GM19467 (cell line): ENCODE measurements around the gene NRTN.
"Not testable (repeated sequence)": the region's sequence is repeated elsewhere in the genome, so short reads cannot be mapped to it uniquely, and the experiment has no call there.

Experiments used
- ATAC-seq: cut with Tn5 transposase; IDR thresholded peaks from one replicate; pipeline ENCODE4 v1.9.1; 2021; ENCODE audit warnings: mild to moderate bottlenecking, moderate library complexity; ENCODE audit not compliant: unreplicated experiment

NRTN gene, protein sequence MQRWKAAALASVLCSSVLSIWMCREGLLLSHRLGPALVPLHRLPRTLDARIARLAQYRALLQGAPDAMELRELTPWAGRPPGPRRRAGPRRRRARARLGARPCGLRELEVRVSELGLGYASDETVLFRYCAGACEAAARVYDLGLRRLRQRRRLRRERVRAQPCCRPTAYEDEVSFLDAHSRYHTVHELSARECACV

DNA sequence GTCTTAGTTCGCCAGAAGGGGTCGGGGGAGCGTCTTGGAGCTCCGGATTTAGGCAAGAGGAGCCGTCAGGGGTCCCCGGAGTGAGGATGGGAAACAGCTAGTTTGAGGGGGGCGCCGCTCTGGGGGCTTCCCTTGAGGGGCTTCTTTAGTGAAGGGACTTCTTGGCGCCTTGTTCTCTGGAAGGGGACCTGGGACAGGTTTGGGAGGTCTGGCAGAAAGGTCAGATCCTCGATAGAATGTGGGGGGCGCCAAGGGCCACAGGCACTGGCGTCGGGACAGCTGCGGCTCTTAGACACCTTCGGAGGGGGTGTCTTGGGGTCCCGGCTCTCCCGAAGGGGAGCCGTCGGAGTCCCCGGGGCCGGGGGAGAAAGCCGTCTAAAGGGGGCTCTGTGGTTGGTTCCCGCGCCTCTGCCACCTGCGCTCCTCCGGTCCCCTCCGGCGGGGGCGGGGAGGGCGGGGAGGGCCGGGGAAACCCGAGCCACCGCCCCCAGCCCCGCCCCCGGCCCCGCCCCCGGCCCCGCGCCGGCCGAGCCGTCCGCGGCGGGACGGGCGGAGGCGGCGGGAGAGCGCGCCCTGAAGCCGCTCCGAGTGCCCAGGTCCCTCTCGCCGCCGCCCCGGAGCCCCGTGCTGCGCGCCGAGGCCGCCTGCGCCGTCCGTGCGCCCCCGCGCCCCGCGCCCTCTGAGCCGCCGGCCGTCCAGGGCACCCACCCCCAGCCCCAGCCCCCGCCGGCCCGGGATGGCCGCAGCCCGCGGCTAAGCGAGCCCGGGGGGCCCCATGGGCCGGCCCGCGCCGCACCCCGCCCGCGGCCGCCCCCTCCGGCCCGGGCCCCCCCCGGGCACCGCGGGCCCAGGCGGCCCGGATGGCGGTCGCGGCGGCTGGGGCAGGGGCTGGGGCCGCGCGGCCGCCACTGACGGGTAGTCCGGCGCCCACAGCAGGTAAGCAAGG is at the start of gene NRTN:
Gene NRTN, plus strand, starts transcription at position 552 of the 946 bp plus-strand sequence. CDS start 19,099 bp downstream, outside the sequence.
- no peak for ATAC-seq

DNA sequence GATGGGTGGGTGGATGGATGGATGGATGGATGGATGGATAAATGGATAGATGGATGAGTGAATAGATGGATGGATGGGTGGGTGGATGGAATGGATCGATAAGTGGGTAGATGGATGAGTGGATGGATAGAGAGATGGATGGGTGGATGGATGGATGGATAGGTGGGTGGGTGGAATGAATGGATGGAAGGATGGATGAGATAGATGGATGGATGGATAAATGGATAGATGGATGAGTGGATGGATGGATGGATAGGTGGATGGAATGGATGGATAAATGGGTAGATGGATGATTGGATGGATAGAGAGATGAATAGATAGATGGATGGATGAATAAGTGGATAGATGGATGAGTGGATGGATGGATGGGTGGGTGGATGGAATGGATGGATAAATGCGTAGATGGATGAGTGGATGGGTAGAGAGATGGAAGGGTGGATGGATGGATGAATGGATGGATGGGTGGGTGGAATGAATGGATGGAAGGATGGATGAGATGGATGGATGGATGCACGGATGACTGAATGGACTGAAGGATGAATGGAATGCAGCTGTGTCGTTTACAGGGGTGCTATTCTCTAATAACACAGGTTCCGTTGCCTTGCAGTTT is 42.2 kb upstream of the NRTN start:
- ATAC-seq, result no peak

DNA sequence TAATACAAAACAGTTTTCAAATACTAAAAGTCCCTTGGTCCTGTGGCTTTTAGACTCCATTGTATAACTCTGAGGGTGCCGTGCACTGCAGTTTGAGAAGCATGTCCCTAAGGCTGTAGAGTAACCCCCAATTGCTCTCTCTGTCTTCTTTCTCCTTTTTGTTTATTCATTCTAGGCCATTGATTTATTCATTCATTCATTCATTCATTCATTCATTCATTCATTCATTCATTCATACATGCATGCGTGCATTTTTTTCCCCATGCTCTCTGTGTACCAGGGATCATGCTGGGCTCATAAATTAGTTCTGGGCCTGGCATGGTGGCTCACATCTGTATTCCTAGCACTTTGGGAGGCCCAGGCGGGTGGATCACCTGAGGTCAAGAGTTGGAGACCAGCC is 39.6 kb upstream of the NRTN start:
- ATAC-seq, result no peak

GRCh38 chr19:5767949-5768348 is 36.9 kb upstream of the NRTN start:
- no peak for ATAC-seq

DNA sequence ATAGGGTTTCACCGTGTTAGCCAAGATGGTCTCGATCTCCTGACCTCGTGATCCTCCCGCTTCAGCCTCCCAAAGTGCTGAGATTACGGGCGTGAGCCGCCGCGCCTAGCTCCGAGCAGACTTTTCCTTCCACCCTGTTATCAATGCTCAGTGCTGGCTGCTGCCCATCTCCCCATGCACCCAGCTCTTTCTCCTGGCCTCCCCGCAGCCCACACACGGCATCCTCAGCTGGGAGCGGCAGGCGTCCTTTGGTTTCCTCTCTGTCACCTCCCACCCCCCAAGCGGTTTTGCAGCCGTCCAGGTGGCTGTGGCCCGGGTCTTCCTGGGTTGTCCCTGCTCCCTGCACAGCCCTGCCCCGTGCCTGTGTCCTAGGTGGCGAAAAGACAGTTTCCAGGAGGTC is 32.5 kb upstream of the NRTN start:
- no peak for ATAC-seq

GRCh38 chr19:5773276-5773675 is 31.6 kb upstream of the NRTN start:
- no peak for ATAC-seq

DNA sequence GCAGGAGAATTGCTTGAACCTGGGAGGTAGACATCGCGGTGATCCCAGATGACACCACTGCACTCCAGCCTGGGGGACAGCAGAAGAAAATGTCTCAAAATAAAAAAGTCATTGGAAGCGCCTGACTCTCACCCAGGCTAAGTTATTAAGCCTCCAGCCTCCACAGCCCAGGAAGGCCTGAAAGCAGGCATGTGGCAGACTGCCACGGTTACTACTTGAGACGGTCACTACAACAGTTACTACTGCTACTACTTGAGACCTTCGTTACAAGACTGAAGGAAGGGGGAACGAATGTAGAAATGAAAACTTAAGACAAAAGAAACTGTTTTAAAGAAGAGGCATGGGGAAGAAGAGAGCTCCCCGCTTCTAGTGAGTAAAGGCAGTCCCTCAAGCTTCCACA is 29.9 kb upstream of the NRTN start:
- ATAC-seq, result no peak

GRCh38 chr19:5775668-5776309 is 29.1 kb upstream of the NRTN start:
- no peak for ATAC-seq

- ATAC-seq, result no peak
These were observed 26.5 kb upstream of the NRTN start for GRCh38 chr19:5778402-5778801.

- ATAC-seq, result not testable (repeated sequence)
These were observed 24.0 kb upstream of the NRTN start for GRCh38 chr19:5780916-5781315.

DNA sequence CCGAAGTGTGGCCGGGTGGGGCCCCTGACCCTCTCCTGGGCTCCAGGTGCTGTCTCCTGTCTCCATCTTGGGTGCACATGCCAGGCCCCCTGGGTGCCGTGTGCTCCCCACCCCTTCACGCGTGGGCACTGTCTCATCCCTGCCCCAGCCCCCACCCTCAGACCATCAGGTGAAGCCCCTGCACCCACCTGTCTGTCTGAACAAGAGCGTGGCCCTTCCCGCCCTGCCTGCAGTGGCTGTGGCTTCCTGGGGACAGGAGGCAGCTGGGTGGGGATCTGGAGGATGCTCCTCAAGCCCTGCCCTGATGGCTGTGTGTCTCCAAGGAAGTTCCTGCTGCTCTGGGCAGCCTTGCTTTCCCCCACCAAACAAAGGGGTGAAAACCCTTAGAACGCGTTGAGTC is 22.5 kb upstream of the NRTN start:
- ATAC-seq, result no peak

- ATAC-seq, result no peak
These were observed 21.6 kb upstream of the NRTN start for GRCh38 chr19:5782945-5783919.

DNA sequence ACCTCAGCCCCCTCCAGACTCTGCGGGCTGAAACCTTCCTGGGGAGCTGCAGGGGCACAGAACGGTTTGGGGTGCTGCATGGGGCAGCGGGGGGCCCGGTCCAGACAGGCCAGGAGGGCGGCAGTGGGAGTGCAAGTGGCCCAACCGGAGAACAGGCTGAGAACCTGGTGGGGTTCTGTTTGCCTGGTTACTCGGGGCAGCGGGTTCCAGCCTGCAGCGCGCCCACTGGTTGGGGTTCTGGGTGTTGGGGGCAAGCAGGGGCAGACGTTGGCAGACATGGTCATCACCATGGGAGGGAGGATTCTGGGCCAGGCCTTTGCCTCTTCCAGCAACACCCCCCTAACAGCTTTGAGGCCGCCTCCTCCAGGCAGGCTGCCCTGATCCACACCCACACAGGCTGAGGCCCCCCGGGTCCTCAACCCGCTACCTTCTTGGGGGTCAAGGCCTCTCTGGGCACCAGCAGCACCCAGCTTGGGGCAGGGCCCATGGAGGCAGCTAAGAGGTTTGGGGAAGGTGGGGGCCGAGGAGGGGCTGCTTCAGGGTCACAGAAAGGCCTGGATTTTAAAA is 20.2 kb upstream of the NRTN start, which contains the start of gene PRR22:
Gene PRR22, minus strand, starts transcription at position 166 of the 567 bp plus-strand sequence. Its CDS starts 86 bp downstream, at position 80.
- no peak for ATAC-seq

DNA sequence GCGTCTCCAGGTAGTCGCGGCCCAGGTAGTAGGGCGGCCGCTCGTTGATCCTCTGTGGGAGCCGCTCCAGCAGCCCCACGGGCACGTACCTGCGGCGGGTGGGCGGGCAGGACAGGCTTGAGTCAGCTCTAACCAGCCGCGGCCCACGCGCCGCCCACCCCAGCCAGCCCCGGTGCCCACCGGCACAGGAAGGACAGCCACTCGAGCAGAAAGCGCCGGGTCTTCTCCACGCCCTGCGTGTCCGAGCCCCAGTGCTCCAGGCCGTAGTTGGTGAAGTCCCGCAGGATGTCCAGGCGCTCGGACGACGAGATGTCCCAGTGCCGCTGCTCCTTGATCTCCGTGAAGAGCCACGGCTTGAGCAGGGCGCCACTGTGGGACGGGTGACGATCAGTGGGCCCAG is 19.4 kb upstream of the NRTN start:
- ATAC-seq, result no peak

- no peak for ATAC-seq
These were observed 18.1 kb upstream of the NRTN start for GRCh38 chr19:5786593-5787408.

DNA sequence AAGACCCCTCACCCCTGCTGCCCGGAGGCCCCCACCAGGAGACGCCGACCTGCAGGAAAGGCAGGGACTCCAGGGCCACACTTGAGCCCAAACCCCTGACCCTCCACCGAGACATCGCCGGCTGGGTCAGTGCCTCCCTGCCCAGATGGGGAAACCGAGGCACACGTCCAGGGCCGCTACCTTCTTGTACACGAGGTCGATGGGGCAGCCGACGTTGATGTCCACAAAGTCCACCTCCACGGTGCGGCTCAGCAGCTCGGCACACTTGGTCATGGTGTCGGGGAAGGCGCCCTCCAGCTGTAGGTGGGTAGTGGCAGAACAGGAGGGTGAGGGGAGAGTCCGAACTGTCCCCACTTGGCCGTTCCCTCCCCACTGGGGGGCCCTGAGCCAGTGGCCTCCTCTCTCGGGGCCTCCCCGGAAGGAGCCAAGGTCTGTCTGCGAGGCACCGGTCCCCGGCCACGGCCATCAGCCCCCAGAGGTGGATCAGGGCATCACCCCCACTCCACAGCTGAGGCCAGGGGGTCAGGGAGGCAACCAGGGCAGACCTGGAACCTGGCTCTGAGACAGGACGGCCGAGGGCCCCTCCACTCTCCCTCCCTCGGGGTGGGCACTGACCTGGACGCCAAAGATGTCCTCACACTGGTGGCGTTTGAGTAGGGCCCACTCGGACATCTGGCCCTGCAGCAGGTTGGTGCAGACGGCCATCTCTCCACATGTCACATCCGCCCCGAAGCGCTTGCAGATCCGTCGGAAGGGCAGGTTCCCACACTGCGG is 17.3 kb upstream of the NRTN start:
- no peak for ATAC-seq

DNA sequence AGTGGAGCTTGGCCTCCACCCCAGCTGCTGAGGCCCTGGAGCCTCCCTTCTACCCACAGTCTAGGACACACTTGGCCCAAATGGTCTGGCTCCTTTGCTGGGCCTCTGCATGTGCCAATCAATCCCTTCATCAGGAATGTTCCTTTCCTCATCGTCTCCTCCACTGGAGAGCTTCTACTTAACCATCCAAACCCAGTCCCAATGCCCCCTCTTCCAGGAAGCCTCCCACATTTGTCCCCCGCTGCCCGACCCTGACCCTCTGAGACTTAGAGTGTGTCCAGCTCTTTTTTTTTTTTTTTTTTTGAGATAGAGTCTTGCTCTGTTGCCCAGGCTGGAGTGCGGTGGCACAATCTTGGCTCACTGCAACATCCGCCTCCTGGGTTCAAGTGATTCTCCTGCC is 16.4 kb upstream of the NRTN start:
- ATAC-seq, result no peak

DNA sequence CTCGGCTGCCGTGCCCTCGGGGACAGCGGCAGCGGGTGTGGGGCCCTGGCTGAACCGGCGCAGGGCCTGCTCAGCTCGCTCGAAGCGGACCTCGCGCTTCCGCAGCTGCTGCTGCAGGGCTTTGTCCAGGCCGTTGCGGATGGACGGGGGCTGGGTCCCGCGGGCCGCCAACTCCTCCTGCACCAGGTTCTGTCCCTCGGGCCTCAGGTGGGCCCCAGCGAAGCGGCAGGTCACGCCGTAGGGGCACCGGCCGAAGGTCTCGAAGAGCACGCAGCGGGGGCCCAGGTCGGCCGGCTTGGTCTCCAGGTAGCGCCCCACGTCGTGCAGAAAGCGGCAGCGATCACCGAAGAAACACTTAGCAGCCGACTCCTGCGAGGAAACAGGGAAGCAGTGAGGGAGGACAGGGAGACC is 15.5 kb upstream of the NRTN start:
- ATAC-seq, result no peak
